ENCODE results near the gene PGBD2. TPM values are rescaled to one million over a fixed set of nuclear protein-coding genes. Genes with fewer than 3 reads are reported as not detected.
A peak's percentile ranks its signal among the peaks of the same experiment; 100 is the strongest.

PGBD2 gene
- total and polyA plus RNA-seq, 2 of the 13 experiments (the other 11 are each of a cell fraction or from before 2014, with no cell fraction given), result 6.0 to 7.4 TPM

- no peak for TF ChIP-seq NFAT5 (CRISPR knock-in tag; IDR thresholded peaks at IDR 0.05)
- no peak for TF ChIP-seq NR3C1 (CRISPR knock-in tag; IDR thresholded peaks at IDR 0.05)
- TF ChIP-seq CTCF (CRISPR knock-in tag; IDR thresholded peaks at IDR 0.05), result peak; percentile 26; the same call in 1 of the 2 replicates
- peak; percentile 74 for TF ChIP-seq NKX3-1 (CRISPR knock-in tag; IDR thresholded peaks at IDR 0.05)
- TF ChIP-seq PBX3 (CRISPR knock-in tag; IDR thresholded peaks at IDR 0.05; ENCODE audit: borderline replicate concordance), result no peak
- no peak for TF ChIP-seq NCOA5 (CRISPR knock-in tag; IDR thresholded peaks at IDR 0.05)
- TF ChIP-seq DZIP1 (CRISPR knock-in tag; IDR thresholded peaks at IDR 0.05), result no peak
- TF ChIP-seq NFE2L1 (CRISPR knock-in tag; IDR thresholded peaks at IDR 0.05; ENCODE audit: borderline replicate concordance), result peak; percentile 47; the same call in 1 of the 2 replicates
- TF ChIP-seq ZNF24 (IDR thresholded peaks at IDR 0.05), result peak; percentile 97
- peak; percentile 55; the same call in 1 of the 2 replicates for TF ChIP-seq ZNF639 (CRISPR knock-in tag; conservative IDR thresholded peaks at IDR 0.05)
- TF ChIP-seq ZNF598 (CRISPR knock-in tag; IDR thresholded peaks at IDR 0.05; ENCODE audit: borderline replicate concordance), result peak; percentile 56; the same call in 1 of the 2 replicates
- TF ChIP-seq SMYD3 (CRISPR knock-in tag; IDR thresholded peaks at IDR 0.05), result 0 out of 2 replicates have a peak, but pooled peaks have one; percentile 63
- TF ChIP-seq NFE2 (CRISPR knock-in tag; IDR thresholded peaks at IDR 0.05), result no peak
- TF ChIP-seq SIX1 (CRISPR knock-in tag; IDR thresholded peaks at IDR 0.05; ENCODE audit: borderline replicate concordance), result 0 out of 2 replicates have a peak, but pooled peaks have one; percentile 7
- no peak for TF ChIP-seq ATF7 (IDR thresholded peaks at IDR 0.05)
- no peak for TF ChIP-seq ATF7 (CRISPR knock-in tag; IDR thresholded peaks at IDR 0.05)
These were observed 32.5 kb upstream of the PGBD2 start (continued) for GRCh38 chr1:248873409-248873992.

All from HepG2 (cell line).